HG02623 (cell line): ENCODE data around the gene PPP1R2B.

Source experiments
- ATAC-seq: cut with Tn5 transposase; IDR thresholded peaks from one replicate; pipeline ENCODE4 v1.9.1; 2021; ENCODE audit warnings: moderate library complexity; ENCODE audit not compliant: unreplicated experiment

Gene PPP1R2B

GRCh38 chr5:156871212-156871611 lies 21.1 kb downstream of the PPP1R2B start:
- ATAC-seq: no peak

- peak; percentile 90 for ATAC-seq
Measured at GRCh38 chr5:156879665-156880285, 29.7 kb downstream of the PPP1R2B start.

- ATAC-seq: no peak
Measured at GRCh38 chr5:156883316-156883875, 33.3 kb downstream of the PPP1R2B start.

- no peak for ATAC-seq
Measured at GRCh38 chr5:156888520-156888919, 38.4 kb downstream of the PPP1R2B start.

- no peak for ATAC-seq
Measured at GRCh38 chr5:156892223-156892622, 42.1 kb downstream of the PPP1R2B start.

GRCh38 chr5:156892864-156893263 lies 42.8 kb downstream of the PPP1R2B start:
- ATAC-seq: no peak

GRCh38 chr5:156893517-156893916 lies 43.4 kb downstream of the PPP1R2B start:
- ATAC-seq: no peak

GRCh38 chr5:156896546-156896945 lies 46.5 kb downstream of the PPP1R2B start:
- ATAC-seq: no peak
